Nephron (organoid): Measurements from ENCODE around the gene ARHGAP15.

Experiments
- H3K27ac Mint-ChIP-seq, 3 experiments: 2 replicates each; pipeline ENCODE4 v1.8.0; 2020; ENCODE audit warnings: mixed read lengths in 3 of 3, mild to moderate bottlenecking in 2 of 3, moderate library complexity in 1 of 3
- H3K27me3 Mint-ChIP-seq: 2 replicates; pipeline ENCODE4 v1.8.0; 2021; ENCODE audit warnings: low read depth, mild to moderate bottlenecking, moderate library complexity, mixed read lengths
- H3K36me3 Mint-ChIP-seq: 2 replicates; pipeline ENCODE4 v1.8.0; 2020; ENCODE audit warnings: low read depth, mixed read lengths
- H3K4me1 Mint-ChIP-seq: 2 replicates; pipeline ENCODE4 v1.8.0; 2020; ENCODE audit warnings: mixed read lengths
- H3K4me3 Mint-ChIP-seq, 3 experiments: 2 replicates each; pipeline ENCODE4 v1.8.0; 2020; ENCODE audit warnings: mild to moderate bottlenecking in 3 of 3, mixed read lengths in 3 of 3, moderate library complexity in 2 of 3
- H3K9me3 Mint-ChIP-seq: 2 replicates; pipeline ENCODE4 v1.8.0; 2020; ENCODE audit warnings: mixed read lengths
- TF ChIP-seq, protein P1 (sequence below), 3 experiments: fragments of 200-600 bp; sonication (generic); IDR thresholded peaks; one replicate each; pipeline ENCODE4 v1.5.0; 2021; ENCODE audit warnings: antibody characterized with exemption in 3 of 3; ENCODE audit not compliant: unreplicated experiment in 3 of 3

The ARHGAP15 gene

GRCh38 chr2:143460382-143460781 is 331.2 kb downstream of the ARHGAP15 start:
- no peak overlapping the region for H3K4me3 Mint-ChIP-seq
- peaks cover 3% of the 10 kb centered on the region for H3K36me3 Mint-ChIP-seq
- no peak overlapping the region for H3K27ac Mint-ChIP-seq
- TF ChIP-seq, protein P1, sequence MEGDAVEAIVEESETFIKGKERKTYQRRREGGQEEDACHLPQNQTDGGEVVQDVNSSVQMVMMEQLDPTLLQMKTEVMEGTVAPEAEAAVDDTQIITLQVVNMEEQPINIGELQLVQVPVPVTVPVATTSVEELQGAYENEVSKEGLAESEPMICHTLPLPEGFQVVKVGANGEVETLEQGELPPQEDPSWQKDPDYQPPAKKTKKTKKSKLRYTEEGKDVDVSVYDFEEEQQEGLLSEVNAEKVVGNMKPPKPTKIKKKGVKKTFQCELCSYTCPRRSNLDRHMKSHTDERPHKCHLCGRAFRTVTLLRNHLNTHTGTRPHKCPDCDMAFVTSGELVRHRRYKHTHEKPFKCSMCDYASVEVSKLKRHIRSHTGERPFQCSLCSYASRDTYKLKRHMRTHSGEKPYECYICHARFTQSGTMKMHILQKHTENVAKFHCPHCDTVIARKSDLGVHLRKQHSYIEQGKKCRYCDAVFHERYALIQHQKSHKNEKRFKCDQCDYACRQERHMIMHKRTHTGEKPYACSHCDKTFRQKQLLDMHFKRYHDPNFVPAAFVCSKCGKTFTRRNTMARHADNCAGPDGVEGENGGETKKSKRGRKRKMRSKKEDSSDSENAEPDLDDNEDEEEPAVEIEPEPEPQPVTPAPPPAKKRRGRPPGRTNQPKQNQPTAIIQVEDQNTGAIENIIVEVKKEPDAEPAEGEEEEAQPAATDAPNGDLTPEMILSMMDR (IDR thresholded peaks at IDR 0.05; ENCODE audit: unreplicated experiment in 3 of 3), result no peak
- no peaks in the 10 kb centered on the region for H3K4me1 Mint-ChIP-seq
- H3K9me3 Mint-ChIP-seq, result peaks cover 13% of the 10 kb centered on the region
- no peaks in the 10 kb centered on the region for H3K27me3 Mint-ChIP-seq

- H3K4me1 Mint-ChIP-seq, result no peaks in the 10 kb centered on the region
- H3K36me3 Mint-ChIP-seq, result no peaks in the 10 kb centered on the region
- H3K4me3 Mint-ChIP-seq, result no peak overlapping the region
- H3K27me3 Mint-ChIP-seq, result no peaks in the 10 kb centered on the region
- TF ChIP-seq, protein P1 (IDR thresholded peaks at IDR 0.05; ENCODE audit: unreplicated experiment in 3 of 3), result no peak
- peaks cover 8% of the 10 kb centered on the region for H3K9me3 Mint-ChIP-seq
- H3K27ac Mint-ChIP-seq, result no peak overlapping the region
Observed at GRCh38 chr2:143463719-143464118, 334.5 kb downstream of the ARHGAP15 start.

DNA sequence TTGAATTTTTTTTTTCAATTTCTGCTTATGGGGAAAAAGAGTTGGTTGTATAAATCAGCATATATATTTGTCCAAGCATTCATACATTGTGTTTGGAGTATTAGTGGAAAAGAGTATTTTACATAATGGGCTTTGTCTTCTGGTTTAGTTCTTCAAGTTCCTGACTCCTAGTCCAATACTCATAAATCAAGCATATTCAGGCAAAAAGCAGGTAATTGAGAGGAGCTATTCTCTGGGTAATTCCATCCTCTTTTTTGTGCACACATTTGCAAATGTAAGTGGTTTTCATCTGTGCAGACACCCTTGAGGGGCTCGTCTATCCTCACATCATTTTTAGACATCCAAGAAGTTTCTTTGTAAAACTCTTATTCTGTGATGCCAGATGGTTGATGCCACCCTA is 337.2 kb downstream of the ARHGAP15 start:
- H3K27me3 Mint-ChIP-seq, result no peaks in the 10 kb centered on the region
- H3K36me3 Mint-ChIP-seq, result no peaks in the 10 kb centered on the region
- H3K27ac Mint-ChIP-seq, result no peak overlapping the region
- peaks cover 8% of the 10 kb centered on the region for H3K9me3 Mint-ChIP-seq
- no peak overlapping the region for H3K4me3 Mint-ChIP-seq
- TF ChIP-seq, protein P1 (IDR thresholded peaks at IDR 0.05; ENCODE audit: unreplicated experiment in 3 of 3), result no peak
- no peaks in the 10 kb centered on the region for H3K4me1 Mint-ChIP-seq

GRCh38 chr2:143467011-143467410 is 337.8 kb downstream of the ARHGAP15 start:
- TF ChIP-seq, protein P1 (IDR thresholded peaks at IDR 0.05; ENCODE audit: unreplicated experiment in 3 of 3), result no peak
- H3K27me3 Mint-ChIP-seq, result no peaks in the 10 kb centered on the region
- H3K27ac Mint-ChIP-seq, result no peak overlapping the region
- H3K4me1 Mint-ChIP-seq, result no peaks in the 10 kb centered on the region
- peaks cover 8% of the 10 kb centered on the region for H3K9me3 Mint-ChIP-seq
- H3K36me3 Mint-ChIP-seq, result no peaks in the 10 kb centered on the region
- H3K4me3 Mint-ChIP-seq, result no peak overlapping the region

GRCh38 chr2:143468341-143468888 is 339.2 kb downstream of the ARHGAP15 start:
- Mint-ChIP-seq H3K27me3 (no peaks in the 10 kb centered on the region), H3K27ac (no peak overlapping the region), H3K36me3 (no peaks in the 10 kb centered on the region), H3K4me1 (peaks cover 8% of the 10 kb centered on the region), H3K9me3 (no peaks in the 10 kb centered on the region), H3K4me3 (no peak overlapping the region)
- TF ChIP-seq, protein P1 (IDR thresholded peaks at IDR 0.05; ENCODE audit: unreplicated experiment in 3 of 3), result no peak

GRCh38 chr2:143469323-143469722 is 340.1 kb downstream of the ARHGAP15 start:
- Mint-ChIP-seq H3K4me1 (peaks cover 15% of the 10 kb centered on the region), H3K9me3 (no peaks in the 10 kb centered on the region), H3K27ac (no peak overlapping the region), H3K4me3 (no peak overlapping the region), H3K36me3 (no peaks in the 10 kb centered on the region), H3K27me3 (no peaks in the 10 kb centered on the region)
- TF ChIP-seq, protein P1 (IDR thresholded peaks at IDR 0.05; ENCODE audit: unreplicated experiment in 3 of 3), result no peak
